SK-MEL-5 (cell line): ENCODE data around the gene SLC30A2. TPM values are rescaled to one million over a fixed set of nuclear protein-coding genes. Genes with fewer than 3 reads are reported as not detected.
A peak's percentile ranks its signal among the peaks of the same experiment; 100 is the strongest.

Experiments
- DNase-seq: peaks from one replicate; pipeline ENCODE4 v3.0.0-alpha.2; 2016; ENCODE audit warnings: low read depth, low spot score
- in situ Hi-C: cut with HindIII; loops from 2 replicates; pipeline ENCODE4 v1.10.0; 2016; ENCODE audit warnings: low sequenced_read_pairs, high pct_unique_total_duplicates, low pct_unique_long_range_greater_than_20kb
- total RNA-seq: library from RNA; depleted of rRNA; stranded (reverse); fragments of >200 nt; shearing (Covaris generic); gene quantifications from 2 replicates; pipeline ENCODE4 v1.2.3, GENCODE V29; 2014

SLC30A2 gene
- total RNA-seq, 1 experiment from 2014 or later: not detected

DNA sequence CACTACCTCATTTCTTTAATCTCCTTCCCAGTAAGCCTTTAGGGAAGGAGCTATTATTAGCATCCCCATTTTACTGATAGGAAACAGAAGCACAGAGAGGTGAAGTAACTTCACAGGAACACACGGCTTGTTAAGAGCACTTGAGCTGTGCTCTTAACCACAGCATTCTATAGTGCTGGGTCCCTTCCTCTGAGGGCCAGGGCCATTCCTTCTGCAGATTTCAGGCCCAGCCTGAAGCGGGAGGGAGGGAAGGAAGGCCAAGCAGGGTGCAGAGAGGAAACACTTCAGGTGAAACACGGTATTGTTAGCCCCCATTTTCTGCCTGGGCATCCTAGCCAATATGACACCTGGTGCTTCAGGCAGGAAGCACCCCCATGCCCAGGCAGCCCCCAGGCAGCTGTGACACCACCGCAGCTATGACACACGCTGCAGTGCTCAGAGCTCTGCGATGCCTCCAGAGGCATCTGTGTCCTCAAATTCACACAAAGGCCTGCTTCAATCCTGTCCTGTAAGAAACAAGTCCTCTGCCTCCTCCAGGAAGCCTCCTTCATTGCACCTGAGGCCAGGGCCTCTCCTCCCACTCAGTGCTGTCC is 28.9 kb downstream of the SLC30A2 start:
- in situ Hi-C loops: no loop called here
- no peak for DNase-seq

DNA sequence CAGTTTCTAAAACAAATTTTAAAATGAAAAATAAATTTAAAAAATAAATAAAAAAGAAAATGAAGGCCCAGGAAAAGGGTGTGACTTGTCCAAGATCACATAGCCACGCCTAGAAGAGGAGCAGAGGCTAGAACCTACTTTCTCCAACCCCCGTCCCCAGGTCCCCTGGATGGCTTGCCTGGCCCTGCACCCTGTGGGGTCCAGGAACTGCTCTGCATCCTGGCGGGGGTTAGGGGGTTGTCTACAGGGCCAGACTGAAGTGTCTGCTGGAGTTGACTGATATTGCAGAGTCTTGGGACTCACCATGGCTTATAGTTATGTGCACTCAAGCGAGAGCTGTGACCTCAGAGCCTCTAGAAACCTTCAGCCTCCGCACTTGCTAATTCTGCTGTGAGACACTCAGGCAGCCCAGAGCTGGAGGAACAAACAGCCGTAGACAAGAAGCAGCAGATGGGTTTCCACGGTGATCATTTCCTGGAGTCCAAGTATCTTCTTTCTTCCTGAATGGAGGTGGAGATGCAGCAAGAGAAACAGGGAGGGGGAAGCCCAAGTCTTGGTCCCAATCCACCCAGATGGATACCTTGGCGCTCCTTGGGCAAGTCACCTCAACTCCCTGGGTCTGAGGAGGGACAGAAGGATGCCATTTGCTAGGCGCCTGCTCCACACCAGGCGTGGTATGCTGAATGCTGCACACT is 29.5 kb downstream of the SLC30A2 start:
- DNase-seq: no peak
- in situ Hi-C loops: no loop called here

GRCh38 chr1:26015358-26015757 is 30.6 kb downstream of the SLC30A2 start:
- in situ Hi-C loops: no loop called here
- DNase-seq: peak; percentile 49

GRCh38 chr1:26014179-26014578 is 31.7 kb downstream of the SLC30A2 start:
- in situ Hi-C loops: no loop called here
- no peak for DNase-seq

DNA sequence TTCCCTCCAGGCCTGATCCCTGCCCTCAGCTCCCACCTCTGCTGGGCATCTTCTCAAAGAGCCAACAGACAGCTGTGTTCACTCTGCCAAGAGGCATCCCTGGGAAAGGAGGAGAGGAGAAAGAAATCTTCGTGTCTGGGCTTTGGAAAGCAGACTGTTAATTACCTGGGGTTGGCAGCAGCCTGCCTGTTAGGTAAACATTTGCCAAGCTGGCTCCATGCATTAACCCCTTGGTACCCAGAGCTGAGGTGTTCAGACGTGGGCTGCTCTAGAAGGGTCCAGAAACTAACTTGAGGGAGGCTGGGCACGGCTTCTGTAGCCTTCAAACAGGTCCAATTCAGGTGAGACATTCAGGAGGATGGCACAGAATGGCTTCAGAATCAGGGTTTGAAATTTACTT is 33.1 kb downstream of the SLC30A2 start:
- no peak for DNase-seq
- in situ Hi-C loops: no loop called here

DNA sequence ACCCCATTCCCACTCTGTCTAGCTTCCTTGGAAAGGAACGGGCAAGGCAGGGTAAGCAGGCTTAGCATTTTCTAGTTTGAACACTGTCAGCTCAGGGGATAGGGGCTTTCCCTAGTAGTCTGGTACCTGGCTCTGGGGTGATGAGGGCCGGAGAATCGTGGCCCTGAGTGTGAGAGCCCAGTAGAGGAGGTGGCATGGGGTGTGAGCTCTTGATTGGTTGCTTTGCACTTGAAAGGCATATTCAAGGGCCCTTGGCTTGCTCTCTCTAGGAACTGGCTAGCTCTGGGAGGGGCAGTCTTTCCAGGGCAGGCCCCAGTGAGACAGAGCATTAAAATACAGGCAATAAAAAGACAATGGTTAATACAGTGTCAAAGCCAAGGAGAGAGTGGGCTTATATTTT is 35.1 kb downstream of the SLC30A2 start:
- DNase-seq: no peak
- in situ Hi-C loops: no loop called here

- peak; percentile 53 for DNase-seq
- in situ Hi-C loops: no loop called here
Observed at GRCh38 chr1:26009796-26010447, 36.0 kb downstream of the SLC30A2 start.

DNA sequence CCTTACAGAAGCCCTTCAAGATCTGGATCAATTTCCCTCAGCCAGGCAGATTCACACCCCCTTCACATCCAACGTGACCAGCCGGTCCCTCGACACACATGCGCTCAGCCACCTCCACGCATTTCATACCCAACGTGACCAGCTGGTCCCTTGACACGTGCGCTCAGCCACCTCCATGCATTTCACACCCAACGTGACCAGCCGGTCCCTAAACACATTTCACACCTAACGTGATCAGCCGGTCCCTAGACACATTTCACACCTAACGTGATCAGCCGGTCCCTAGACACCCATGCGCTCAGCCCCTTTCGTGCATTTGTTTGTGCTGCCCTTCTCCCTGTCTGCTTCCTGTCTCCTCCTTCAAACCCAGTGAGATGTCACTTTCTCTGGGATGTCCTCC is 39.2 kb downstream of the SLC30A2 start:
- DNase-seq: no peak
- in situ Hi-C loops: no loop called here

GRCh38 chr1:26005434-26006105 is 40.3 kb downstream of the SLC30A2 start:
- in situ Hi-C loops: no loop called here
- no peak for DNase-seq

GRCh38 chr1:26003756-26004155 is 42.2 kb downstream of the SLC30A2 start:
- DNase-seq: no peak
- in situ Hi-C loops: no loop called here

GRCh38 chr1:26003262-26003661 is 42.7 kb downstream of the SLC30A2 start:
- no peak for DNase-seq
- in situ Hi-C loops: no loop called here

DNA sequence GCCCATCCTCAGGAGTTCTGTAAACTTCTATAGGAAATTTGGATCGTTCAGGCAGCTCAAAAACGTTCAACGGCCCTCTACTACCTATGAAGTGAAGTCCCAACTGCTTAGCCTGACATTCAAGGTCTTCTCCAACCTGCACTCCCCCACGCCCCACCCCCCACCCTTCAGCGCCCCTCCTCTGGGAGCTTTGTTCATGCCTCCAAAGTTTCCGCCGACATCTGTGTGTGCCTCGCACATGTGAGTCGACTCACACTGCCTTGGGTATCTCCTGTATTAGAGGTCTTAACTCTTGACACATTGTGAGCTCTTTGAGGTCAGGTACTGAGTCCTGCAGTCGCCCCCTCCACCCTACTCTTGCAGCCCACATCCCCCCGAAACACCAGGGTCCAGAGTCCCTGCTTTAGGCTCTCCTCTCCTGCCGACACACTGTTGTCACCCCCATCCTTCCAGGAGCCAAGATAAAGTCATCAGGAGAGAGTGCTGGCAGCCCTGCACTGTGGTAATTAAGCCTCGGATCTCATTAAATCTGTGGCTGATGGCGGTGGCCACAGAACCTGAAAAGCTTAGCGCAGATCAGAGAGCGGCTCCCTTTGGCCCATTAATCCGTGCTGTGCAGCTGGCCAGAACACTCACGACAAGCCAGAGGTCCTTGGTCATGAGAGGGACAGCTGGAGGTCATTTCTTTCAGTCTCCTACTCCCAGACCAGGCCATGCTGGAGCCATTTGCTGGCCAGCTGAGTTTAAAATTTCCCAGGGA is 46.7 kb downstream of the SLC30A2 start:
- no peak for DNase-seq
- in situ Hi-C loops: no loop called here

GRCh38 chr1:25997828-25998761 is 47.8 kb downstream of the SLC30A2 start, which contains the start of gene PAFAH2:
Gene PAFAH2 (minus strand): TSS chr1:25998063. CDS start chr1:25990816, 7,247 bp downstream.
- in situ Hi-C loops: no loop called here
- DNase-seq: peak; percentile 98

DNA sequence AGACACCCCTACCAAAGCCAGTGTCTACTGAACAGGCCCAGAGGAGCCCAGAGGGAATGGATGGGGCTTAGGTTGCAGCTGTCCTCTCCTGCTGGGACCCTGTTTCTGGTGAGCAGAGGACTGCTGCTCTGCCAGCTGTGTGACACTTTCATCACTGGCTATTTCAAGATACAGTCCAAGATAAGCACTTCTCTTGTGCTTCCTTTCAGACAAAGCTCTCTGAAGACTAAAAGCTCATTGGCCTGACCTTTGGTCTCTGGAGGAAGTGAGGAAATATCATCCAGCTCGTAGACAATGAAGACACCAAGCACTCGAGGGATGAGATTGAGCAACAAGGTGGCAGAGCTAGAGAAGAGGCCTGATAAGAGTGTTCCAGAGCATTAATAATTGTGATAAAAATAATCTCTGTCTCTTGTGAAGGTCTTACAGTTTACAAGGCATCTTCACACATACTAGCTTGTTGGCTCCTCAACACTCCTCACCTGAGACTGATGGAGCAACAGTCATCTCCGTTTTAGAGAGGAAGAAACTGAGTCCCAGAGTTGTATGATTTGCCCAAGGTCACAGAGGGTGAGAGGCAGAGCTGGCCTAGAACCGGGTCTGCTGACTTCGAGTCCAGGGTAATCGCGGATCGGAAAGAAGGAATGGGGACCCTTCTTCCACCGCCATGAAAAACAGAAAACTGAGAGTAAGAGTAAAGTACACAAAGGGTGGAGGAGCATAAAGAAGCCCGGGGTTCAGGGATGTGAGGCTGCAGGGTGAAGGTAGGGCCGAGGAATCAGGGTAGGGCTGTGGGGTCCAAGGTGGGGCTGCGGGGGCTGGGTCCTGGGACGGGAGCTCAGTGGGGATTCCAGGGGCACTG is 48.7 kb downstream of the SLC30A2 start:
- in situ Hi-C loops: no loop called here
- DNase-seq: peak; percentile 44

GRCh38 chr1:25994402-25995150 is 51.3 kb downstream of the SLC30A2 start:
- in situ Hi-C loops: no loop called here
- DNase-seq: no peak
